Activated CD8-positive, alpha-beta memory T cell treated with anti-CD3 and anti-CD28 coated beads, Interleukin-2, amount 10 ng/mL, durations not matched to agents 7 days and 5 days (primary cell): ENCODE measurements around the gene CLIC2. TPM values are rescaled to one million over a fixed set of nuclear protein-coding genes. Genes with fewer than 3 reads are reported as not detected.

Source experiments
- ATAC-seq: fragments of 150-1000 bp; cut with Tn5 transposase; one replicate; pipeline ENCODE4 v1.10.0; 2021; ENCODE audit warnings: moderate library complexity
- CTCF ChIA-PET: fragments of 350-600 bp; sonication (Branson Sonifier 250); formaldehyde crosslinking; loops from one replicate; lab custom pipeline; 2021; ENCODE audit warnings: antibody characterized with exemption; lab: Charles Lee
- DNase-seq: peaks from one replicate; pipeline ENCODE4 v3.0.0-alpha.2; 2020
- H3K27ac Mint-ChIP-seq: one replicate; pipeline ENCODE4 v1.8.0; 2021; ENCODE audit warnings: mild to moderate bottlenecking, mixed read lengths
- H3K27me3 Mint-ChIP-seq: one replicate; pipeline ENCODE4 v1.8.0; 2021; ENCODE audit warnings: mixed read lengths
- H3K36me3 Mint-ChIP-seq: one replicate; pipeline ENCODE4 v1.8.0; 2021; ENCODE audit warnings: mild to moderate bottlenecking, mixed read lengths
- H3K4me1 Mint-ChIP-seq: one replicate; pipeline ENCODE4 v1.8.0; 2021; ENCODE audit warnings: mixed read lengths
- H3K4me3 Mint-ChIP-seq: one replicate; pipeline ENCODE4 v1.8.0; 2021; ENCODE audit warnings: mild to moderate bottlenecking, moderate library complexity, mixed read lengths
- H3K9me3 Mint-ChIP-seq: one replicate; pipeline ENCODE4 v1.8.0; 2022; ENCODE audit warnings: low read depth, mixed read lengths
- microRNA-seq: library from miRNA; unstranded; fragments of <30 nt; microRNA quantifications from one replicate; pipeline ENCODE4 v1.2.0, GENCODE V29; 2022
- total RNA-seq, 2 experiments: library from RNA; stranded (reverse); gene quantifications; one replicate each; pipeline ENCODE4 v1.2.3, GENCODE V29; 2021

Gene CLIC2
- total RNA-seq, 2 experiments from 2014 or later: 0.35 to 1.0 TPM

DNA sequence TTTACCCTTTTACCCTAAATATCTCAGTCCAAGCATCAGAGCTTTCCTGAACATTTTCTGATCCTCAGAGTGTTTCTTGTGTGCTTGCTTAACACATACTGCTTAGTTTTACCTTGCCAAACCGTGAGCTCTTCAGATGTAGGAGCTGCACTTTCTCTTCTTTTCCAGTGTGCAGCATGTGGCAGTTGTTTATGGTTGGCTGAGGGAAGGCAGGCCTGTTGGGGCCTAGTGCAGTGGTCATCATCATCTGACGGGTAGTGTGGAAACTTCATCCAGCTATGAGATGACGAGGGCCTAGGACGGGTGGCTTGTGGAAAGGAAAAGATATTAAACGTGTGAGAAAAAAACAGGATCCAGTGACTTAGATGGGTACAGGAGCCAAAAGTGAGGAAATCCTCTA is 96.7 kb downstream of the CLIC2 start:
- H3K4me3 Mint-ChIP-seq: no peak overlapping the region
- H3K4me1 Mint-ChIP-seq: peaks cover 4% of the 10 kb centered on the region
- DNase-seq: no peak
- ATAC-seq: no peak
- H3K27ac Mint-ChIP-seq: no peak overlapping the region
- CTCF ChIA-PET: no interaction called here
- no peaks in the 10 kb centered on the region for H3K9me3 Mint-ChIP-seq
- no peaks in the 10 kb centered on the region for H3K27me3 Mint-ChIP-seq
- peaks cover 25% of the 10 kb centered on the region for H3K36me3 Mint-ChIP-seq

DNA sequence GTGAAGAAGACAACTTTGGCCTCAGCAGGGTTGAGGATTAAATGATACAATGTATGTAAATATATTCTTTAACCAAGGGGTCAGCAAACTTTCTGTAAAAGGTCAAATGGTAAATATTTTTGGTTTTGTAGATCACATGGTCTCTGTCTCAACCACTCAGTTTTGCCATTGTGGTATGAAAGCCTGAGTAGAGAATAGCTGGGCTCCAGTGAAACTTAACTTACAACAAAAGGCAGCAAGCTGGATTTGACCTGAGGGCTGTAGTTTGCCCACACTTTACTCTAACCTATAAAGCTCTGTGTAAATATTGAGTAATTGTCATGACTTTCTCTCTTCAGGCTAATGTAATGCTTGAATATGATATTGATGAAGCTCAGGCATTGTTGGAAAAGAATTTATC is 98.5 kb downstream of the CLIC2 start:
- Mint-ChIP-seq H3K9me3 (no peaks in the 10 kb centered on the region), H3K4me1 (peaks cover 9% of the 10 kb centered on the region), H3K27ac (no peak overlapping the region), H3K27me3 (no peaks in the 10 kb centered on the region), H3K4me3 (no peak overlapping the region), H3K36me3 (peaks cover 31% of the 10 kb centered on the region)
- no peak for DNase-seq
- ATAC-seq: no peak
- CTCF ChIA-PET: no interaction called here

DNA sequence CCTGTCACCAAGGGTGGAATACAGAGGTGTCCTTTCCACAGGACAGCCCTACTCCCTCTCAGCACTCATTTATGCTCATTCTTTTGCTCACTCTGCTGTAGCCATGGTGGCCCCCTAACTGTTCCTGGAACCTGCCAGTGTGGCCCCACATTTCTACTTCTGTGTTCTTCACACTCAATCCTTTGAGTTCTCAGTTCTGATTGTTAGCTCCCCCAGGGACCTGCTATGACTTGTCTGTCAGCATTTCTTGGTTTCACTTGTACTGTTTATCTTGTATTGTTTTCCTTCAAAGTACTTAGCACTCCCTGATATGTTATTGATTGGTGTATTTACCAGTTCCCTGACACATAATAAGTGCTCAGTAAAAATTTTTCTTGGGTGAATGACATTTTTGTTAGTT is 103.3 kb downstream of the CLIC2 start:
- ATAC-seq: no peak

More for the DNA sequence above, 103.3 kb downstream of the CLIC2 start:
- peaks cover 39% of the 10 kb centered on the region for H3K36me3 Mint-ChIP-seq
- H3K9me3 Mint-ChIP-seq: no peaks in the 10 kb centered on the region
- DNase-seq: no peak
- no peaks in the 10 kb centered on the region for H3K27me3 Mint-ChIP-seq
- peaks cover 13% of the 10 kb centered on the region for H3K4me1 Mint-ChIP-seq
- CTCF ChIA-PET: no interaction called here
- peak overlapping the region; percentile 33 for H3K27ac Mint-ChIP-seq
- no peak overlapping the region for H3K4me3 Mint-ChIP-seq

Small RNAs within 50 kb of the gene (microRNA-seq; reads per million reads assigned to microRNA genes)
- gene MIR1184-2: not detected

Other genes starting within 250 kb of the CLIC2 start
- gene VBP1, start 118.2 kb downstream of the CLIC2 start, total RNA-seq: 10 to 100 TPM; 54.1 to 68.9 TPM
- 10 to 100 TPM in 1 of 2 experiments, 1 to 10 TPM in 1; 9.4 to 12.9 TPM for gene RAB39B, start 70.1 kb downstream of the CLIC2 start, total RNA-seq
- not detected for gene F8A2, start 47.5 kb upstream of the CLIC2 start, total RNA-seq
- 10 to 100 TPM; 10.5 to 10.8 TPM for gene F8A3, start 124.0 kb upstream of the CLIC2 start, total RNA-seq